A673 (cell line): ENCODE results near the gene SSH2.

ENCODE experiments used
- EZH2 ChIP-seq: fragments of 200-600 bp; sonication (generic); IDR thresholded peaks from 2 replicates; pipeline ENCODE4 v1.6.1; 2017; ENCODE audit warnings: borderline replicate concordance, low read depth, mild to moderate bottlenecking, mixed read lengths, antibody characterized with exemption, low read length; ENCODE audit not compliant: poor library complexity, severe bottlenecking
- TF ChIP-seq, protein P1 (sequence below): fragments of 300-800, 200-600 bp; sonication (generic); conservative IDR thresholded peaks from 2 replicates; pipeline ENCODE4 v1.5.1; 2017; ENCODE audit warnings: low read depth, mild to moderate bottlenecking, antibody characterized with exemption, low read length, moderate library complexity, mixed read lengths

GRCh38 chr17:29586676-29587469 lies 343.2 kb downstream of the SSH2 start:
- TF ChIP-seq, protein P1, sequence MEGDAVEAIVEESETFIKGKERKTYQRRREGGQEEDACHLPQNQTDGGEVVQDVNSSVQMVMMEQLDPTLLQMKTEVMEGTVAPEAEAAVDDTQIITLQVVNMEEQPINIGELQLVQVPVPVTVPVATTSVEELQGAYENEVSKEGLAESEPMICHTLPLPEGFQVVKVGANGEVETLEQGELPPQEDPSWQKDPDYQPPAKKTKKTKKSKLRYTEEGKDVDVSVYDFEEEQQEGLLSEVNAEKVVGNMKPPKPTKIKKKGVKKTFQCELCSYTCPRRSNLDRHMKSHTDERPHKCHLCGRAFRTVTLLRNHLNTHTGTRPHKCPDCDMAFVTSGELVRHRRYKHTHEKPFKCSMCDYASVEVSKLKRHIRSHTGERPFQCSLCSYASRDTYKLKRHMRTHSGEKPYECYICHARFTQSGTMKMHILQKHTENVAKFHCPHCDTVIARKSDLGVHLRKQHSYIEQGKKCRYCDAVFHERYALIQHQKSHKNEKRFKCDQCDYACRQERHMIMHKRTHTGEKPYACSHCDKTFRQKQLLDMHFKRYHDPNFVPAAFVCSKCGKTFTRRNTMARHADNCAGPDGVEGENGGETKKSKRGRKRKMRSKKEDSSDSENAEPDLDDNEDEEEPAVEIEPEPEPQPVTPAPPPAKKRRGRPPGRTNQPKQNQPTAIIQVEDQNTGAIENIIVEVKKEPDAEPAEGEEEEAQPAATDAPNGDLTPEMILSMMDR: no peak
- no peak for TF ChIP-seq EZH2
